HG03432 (cell line): ENCODE data around the gene NUAK2.

Source experiments
- ATAC-seq: cut with Tn5 transposase; IDR thresholded peaks from one replicate; pipeline ENCODE4 v1.9.1; 2021; ENCODE audit warnings: mild to moderate bottlenecking, moderate library complexity; ENCODE audit not compliant: unreplicated experiment

NUAK2 gene

DNA sequence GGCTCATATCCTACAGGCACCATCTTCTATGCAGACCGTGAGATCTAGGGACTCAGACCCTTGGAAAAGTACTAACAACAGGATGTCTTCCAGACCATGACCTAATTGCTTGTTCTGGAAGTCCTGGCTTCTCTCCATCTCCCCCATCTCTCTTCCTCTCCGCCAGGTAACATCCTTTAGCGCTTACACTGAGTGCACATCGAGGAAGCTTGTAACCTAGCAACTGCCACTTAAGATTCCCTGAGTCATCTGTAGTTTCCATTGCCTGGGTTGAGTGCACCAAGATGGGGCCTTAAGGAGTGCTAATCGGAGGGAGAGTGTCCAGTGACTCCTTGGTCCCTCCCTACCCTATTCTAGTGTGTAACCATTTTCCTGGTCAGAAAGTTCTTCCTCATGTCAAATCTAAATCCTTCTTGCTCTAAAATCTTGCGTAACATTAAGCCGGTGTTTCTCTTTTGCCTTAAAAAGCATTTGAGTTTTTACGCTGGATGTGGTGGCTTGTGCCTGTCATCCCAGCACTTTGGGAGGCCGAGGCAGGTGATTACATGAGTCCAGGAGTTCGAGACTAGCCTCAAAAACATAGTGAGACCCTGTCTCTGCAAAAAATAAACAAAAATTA is 25.5 kb upstream of the NUAK2 start:
- no peak for ATAC-seq

DNA sequence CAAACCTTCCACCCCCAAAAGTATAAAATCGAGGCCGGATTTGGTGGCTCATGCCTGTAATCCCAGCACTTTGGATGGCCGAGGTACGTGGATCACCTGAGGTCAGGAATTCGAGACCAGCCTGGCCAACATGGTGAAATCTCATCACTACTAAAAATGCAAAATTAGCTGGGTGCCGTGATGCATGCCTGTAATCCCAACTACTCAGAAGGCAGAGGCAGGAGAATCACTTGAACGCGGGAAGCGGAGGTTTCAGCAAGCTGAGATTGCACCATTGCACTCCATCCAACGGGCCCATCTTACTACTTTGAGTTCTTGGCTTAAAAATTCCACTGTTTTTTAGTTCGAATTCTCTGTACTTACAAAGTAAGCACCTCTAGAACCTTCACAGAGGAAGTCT is 24.2 kb upstream of the NUAK2 start:
- no peak for ATAC-seq

DNA sequence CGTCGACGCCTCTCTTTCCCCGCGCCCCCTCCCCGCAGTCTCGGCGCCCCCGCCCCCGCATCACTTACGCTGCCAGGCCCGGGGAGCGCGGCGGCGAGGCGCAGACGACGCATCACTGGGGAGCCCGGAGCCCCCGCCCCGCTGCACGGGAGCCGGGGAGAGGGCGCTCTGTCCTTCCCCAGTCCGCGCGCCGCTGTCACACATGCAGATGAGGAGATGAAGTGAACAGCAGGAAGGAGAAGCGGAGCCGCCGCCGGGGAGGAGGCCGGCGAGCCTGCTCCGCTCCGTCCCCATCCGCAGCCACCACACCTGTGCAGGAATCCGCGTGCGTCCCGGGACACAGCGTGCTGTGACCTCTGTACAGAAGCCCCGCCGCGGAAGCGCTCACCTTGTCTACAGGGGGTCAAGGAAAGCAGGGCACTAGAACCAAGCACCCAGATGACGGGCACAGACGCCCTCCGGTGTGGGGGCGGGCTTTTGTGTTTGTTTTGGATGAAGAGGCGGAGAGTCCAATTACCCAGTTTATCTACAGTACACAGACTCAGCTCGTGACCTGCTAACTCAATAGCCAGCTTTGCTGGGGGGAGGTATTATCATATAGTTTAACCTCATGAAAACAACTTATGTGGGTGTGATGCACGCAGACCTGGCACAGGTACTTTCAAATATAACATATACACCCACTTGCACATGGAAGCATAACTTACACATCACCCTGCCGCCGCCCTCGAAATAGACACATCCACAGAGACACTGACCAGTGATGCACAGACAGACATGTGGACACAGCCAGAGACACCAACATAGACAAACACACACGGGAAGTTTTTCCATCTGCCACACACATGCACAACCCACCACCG is 22.8 kb upstream of the NUAK2 start:
- ATAC-seq, result no peak

DNA sequence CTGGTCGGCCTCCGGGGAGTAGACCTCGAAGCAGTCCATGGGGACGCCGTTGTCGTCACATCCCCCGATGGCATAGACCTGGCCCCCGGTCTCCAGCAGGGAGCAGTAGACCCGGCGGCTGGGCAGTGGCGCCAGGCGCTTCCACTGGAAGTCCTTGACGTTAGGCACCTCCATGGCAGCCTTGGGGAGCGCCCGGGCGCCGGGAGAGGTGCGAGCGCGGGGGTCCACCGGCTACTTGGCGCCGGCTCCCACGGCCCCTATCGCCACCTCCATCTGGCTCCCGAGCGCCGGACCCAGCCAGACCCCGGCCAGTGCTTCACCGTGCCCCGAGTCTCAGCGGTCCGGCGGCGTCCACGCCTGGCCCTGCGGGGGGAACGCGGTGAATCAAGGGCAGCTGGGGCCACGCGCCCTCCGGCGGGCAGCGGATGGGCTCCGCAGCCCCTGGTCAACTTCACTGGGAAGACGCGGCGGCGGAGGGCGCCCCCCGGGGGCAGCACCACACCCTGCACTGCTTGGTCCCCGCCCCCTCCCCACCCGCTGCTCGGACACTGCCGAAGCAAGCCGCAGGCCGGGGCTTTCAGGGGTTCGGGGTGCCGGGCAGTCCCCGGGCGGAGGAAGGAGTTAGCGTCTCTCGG is 22.0 kb upstream of the NUAK2 start:
- no peak for ATAC-seq

DNA sequence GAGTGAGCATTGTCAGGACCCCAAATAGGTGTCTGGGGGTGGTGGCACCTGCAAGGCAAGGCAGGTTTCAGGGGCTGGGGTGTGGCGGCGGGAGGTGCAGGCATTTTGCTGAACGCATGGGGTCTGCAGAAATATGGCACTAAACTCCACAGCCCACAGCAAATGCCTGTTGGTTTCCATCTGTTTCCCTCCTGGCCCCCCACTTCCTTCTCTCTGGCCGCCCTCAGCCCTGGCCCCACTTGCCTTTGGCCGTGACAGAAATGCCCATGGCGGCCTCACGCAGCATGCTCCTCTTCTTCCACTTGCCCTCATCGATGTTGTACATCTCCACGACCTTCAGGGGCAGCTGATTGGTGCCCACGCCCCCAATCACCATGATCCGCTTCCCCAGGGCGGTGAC is 21.4 kb upstream of the NUAK2 start:
- no peak for ATAC-seq

DNA sequence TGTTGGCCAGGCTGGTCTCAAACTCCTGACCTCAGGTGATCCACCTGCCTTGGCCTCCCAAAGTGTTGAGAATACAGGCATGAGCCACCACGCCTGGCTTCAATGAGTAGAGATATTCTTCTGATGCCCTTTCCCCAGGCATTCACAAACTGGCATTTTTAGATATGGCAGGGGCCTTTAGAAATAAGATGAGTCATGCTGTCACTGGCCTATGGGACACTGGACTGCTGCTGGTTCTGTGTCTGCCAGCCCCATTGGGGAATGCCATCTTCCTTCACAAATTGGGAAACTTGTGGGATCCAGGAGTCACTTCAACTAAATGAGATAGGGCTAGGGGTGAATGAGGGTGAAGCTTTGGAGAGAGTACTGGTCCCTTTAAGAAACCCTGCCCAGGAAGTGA is 19.1 kb upstream of the NUAK2 start:
- ATAC-seq, result no peak

DNA sequence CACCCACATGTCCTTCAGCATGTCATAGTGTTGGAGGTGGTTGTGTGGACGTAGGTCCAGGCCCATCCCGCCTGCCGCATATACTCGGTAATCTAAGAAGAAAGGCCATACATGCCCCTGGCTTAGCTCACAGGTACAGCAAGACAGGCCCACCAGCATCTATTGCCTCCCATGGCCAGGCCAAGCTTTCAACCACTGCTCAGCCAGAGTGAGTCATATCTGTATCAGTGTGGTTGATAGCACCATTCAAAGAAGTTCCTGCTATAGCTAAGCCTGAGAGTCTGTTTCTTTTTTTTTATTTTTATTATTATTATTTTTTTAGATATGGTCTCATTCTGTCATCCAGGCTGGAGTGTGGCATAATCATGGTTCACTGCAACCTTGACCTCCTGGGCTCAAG is 18.2 kb upstream of the NUAK2 start:
- peak; percentile 80 for ATAC-seq

DNA sequence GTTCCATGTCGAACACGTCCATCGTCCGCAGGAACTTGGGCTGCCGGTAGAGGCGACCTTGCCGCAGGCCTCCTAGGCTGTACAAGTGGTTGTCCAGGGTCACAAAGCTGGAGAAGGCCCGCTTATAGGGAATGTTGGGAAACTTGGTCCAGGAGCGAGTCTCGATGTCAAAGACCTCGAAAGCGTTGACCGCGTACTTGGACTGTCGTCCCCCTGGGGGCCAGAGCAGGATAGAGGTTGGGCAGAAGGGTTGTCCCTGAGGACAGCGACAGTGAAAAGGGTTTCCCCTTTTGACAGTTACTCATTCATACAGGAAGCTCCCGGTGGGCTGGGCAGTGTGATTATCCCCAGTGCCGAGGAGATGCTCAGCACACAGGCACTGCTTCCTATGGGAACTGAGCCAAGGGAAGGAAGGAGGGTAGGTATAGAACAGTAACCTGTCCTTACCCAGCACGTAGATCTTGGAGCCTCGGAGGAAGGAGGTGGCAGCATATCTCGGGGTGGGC is 17.7 kb upstream of the NUAK2 start:
- peak; percentile 25 for ATAC-seq

DNA sequence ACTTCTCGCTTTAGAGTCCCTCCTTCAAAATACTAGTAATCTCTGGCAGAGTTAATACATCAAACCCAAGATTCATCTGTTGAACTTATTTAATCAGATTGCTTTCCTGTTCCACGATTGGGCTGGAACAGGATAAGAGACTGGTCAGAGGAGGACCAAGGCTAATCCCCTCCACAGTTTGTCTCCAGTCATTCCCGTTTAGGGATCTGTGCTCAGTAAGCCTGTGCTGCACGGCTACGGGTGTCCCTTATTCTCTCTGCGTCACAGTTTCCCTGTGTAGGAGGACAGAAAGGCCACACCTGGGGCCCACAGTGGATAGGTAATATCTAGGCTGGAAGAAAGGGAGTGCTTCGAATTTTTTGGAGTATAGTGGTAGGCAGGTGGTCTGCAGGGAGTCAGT is 16.5 kb upstream of the NUAK2 start:
- ATAC-seq, result no peak

DNA sequence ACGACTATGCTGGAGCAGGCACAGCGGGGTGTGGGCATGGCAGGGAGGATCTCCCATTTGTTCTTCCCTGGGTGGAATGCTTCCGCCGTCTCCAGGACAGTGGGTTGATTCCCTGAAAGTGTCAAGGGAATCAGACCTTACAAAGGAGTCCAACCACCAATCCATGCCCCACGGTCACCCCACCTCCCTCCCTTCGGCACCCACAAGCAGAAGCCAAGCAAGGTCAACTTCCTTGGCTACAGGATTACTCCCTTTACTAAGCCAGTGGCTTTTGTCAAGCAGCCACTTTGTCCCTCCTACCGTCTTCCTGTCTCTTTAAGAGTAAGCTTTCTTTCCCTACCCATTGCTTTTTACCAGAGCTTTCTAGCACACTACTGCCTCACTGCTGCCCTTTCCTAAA is 15.9 kb upstream of the NUAK2 start:
- ATAC-seq, result no peak

DNA sequence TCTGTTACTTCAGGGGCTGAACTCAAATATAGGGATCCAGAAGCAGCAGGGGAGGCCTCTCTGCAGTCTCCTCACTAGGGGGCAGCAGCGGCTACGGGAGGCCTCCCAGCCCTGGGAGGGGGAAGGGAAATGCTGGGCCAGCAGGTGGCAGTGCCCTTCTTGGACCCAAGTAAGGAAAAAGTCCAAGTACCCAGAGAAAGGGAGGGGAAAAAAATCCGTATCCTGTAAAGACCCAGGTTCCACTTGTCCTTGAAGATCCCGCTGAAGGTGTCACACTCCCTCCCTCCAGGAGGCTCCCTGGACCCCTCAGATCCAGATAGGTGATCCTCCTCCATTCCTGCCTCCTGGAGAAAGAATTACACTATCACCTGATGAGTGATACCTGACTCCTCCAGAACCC is 14.1 kb upstream of the NUAK2 start:
- no peak for ATAC-seq

DNA sequence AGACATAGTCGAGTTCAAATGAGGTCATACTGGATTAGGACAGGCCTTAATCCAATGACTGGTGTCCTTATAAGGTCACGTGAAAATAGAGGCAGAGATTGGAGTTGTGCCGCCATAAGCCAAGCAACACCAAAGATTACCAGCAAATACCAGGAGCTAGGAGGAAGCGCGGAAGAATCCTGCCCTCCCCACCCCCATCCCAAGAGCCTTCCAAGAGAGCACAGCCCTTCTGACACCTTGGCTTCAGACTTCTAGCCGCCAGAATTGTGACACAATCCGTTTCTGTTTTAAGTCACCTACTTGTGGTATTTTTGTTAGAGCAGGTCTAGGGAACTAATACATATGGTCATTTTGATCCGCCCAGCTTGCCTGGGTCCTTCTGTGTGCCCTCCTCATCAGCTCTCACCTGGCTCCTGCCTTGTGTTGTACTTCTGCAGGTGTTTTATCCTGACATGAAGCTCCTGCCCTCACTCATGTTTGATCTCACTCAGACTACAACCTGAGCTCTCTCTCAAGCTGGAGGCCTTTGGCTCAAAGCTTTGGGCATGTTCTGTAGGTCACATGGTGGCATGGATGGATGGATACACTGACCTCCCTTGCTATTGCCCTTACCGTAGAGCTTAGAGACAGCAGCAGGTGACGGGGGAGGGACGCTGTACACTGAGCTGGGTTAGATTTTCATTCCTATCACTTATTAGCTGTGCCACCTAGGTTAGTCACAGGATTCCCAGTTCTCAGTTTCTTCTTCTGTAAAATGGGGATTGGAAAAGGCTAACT is 10.7 kb upstream of the NUAK2 start:
- no peak for ATAC-seq

DNA sequence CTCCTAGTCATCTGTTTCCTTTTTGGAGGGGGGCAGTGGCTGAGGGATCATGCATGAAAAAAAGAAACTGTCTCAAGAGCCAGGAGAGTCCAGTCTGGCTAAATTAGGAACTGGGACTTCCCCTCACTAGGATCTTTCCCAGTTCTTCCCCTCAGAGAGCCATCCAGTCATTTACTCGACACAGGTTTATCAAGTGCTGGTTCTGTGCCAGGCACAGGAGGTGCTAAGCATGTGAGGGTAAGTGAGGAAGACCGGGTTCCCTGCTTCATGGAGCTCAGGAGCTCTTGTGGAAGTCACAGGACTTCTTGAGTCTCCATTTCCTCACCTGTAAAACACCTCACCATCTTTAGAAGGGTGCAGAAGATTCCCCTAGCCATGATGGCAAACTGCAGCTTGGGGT is 8.6 kb upstream of the NUAK2 start:
- ATAC-seq, result no peak

DNA sequence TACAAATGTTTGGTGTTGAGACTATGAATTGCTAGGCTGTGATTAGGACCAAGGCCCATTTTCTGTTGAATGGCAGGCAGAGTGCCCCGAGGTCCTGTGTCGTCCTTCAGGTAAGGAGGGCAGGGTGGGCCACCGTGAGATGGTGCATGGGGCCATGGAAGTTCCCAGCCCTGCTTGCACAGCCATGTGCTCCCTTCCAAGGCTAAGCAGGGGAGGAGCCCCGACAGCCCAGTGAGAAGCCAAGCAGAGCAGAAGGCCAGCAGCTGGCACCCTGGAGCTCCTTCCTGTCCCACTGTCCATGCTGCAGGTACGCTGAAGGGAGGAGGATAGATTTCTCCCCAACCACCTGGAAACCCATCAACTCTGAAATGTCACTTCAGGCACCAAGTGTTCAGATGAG is 8.2 kb upstream of the NUAK2 start:
- ATAC-seq, result no peak

DNA sequence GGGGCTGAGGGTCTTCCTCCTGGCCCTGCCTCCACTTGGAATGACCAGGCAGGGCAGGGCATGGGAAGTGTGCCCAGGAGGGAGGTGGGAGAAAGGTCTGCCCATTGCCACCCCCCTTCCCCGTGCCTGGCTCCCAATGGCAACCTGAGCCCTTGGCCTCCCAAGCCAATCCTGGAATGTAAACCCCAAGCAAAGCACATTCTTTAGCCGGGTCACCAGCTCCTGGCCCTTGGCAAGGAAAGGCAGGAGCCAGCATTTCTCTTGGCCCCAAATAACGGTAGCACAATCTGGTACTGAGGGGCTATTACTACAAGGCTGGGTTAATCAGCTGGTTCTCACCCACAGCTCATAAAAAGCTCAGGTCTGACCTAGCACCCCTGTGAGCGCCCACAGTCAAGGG is 6.9 kb upstream of the NUAK2 start:
- no peak for ATAC-seq

DNA sequence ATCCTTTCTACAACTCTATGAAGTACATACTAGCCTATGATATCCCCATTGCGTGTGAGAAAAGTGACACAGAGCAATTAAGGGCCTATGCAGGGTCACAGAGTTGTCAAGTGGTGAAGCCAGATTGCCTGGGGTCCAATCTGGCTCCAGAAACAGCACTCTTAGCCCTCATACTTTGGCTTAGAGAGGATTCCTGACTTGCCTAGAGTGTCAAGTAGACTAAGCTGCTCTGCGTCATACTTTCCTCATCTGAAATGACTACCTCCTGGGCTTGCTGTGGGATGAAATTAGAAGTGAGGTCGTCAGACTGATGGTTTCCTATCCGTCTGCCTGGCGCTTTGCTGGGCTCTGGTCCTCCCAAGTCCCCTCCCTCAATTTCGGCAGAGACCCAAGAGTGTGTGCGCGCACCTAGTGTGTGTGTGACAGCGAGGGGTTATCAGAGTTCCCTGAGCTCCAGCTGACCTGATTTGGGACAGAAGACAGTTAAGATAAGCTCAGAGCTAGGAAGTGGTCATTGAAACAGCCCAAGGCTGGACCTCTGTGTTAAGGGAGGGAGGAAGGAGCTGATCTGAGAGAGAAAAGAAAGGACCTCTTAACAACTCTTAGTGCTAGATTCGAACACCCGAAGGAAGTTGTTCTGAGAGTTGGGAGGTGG is 5.4 kb upstream of the NUAK2 start:
- no peak for ATAC-seq

DNA sequence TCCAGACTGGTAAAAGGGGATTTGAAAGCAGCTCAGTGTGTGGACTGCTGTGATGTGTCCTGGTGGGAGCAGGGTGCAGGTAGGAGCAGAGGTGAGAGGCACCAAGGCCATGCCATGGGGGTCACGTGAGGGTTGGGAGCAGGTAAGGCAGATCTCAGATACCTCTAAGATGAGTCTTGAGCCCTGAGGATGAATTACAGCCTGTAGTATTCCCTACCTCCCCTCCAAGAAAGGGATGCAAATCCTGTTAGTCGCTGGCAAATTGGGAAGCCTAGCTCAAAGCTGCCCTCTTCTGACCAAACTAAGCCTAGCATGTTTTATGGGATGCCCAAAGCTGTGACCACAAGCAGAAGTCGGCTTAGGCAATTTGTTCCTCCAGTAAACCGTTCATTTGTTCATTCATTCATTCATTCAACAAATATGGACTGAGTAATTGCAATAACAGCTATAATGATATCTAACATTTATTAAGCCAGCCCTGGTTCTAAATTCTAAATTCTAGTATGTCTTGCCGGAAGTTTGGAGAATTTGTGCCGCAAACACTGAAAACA is 3.9 kb upstream of the NUAK2 start:
- no peak for ATAC-seq

DNA sequence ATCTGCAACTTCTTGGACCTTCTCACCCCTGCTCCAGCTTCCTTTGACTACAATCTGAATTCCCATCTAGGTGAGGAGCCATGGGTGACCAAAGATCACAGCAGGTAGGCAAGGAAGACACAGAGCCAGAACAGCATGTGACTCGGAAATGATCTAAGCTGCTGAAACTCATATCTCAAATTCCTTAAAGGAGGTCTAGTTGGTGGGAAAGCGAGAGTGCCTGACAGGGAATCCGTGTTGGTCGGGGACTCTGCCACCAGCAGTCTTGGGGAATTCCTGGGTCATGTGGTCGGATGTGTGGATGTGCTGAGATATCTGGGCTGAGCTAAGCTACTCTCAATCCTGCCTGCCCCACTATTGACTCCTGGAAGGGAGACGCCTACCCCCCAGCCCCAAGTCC is 3.2 kb upstream of the NUAK2 start:
- ATAC-seq, result no peak

DNA sequence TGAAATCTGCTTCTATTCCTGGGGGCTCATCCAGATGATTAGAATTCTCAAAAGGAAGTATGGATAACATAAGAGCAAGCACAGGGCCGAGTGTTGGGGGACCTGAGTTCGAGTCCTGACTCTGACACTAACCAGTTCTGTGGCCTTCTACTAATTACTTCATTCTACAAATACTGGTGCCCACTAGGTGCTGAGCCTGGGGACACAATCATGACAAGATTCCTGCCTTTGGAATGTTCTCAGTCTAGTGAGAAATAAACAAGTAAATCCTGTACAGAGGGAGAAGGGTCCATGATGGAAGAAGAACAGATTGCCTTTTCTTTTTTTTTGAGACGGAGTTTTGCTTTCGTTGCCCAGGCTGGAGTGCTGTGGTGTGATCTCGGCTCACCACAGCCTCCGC is 2.2 kb upstream of the NUAK2 start:
- ATAC-seq, result no peak

DNA sequence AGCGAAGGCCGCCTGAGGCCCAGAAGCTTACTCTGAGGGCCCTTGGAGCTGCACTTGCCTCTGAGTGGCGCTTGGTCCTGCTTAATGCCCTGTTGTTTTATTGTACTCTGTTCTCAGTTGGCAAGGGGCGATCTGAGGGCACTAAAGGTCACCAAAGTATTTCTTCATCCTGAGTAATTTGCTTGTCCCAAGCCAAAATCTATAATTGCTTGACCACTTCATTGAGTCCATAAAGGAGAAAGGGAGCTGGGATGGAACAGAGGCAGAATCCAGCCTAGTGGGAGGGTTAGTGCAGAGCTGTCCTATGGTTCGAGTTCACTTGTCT is 376 bp upstream of the NUAK2 start:
- no peak for ATAC-seq
